ENCODE measurements around the gene PRKD1.

The PRKD1 gene

DNA sequence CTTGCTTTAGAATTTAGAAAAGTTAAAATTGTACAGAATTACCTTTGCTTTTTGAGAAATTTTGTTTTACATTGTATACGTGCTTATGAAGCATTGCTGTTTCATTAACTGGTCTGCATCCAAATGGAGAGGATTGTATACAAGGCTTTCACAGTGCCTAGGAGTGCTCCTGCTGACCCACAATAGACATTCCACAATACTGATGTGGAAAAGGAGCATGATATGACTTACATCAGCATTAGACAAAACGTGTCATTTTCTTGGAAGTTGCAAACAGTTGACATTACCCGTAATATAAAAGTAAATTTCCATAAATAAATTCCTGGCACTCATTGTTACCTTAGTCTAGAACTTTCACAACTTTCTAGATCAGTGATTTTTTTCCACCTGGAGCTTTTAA lies 1.9 kb downstream of the PRKD1 start:
- peak overlapping the region; percentile 96 for H3K4me3 ChIP-seq (ENCODE audit: control insufficient read depth, low read depth, low read length)
- peak; percentile 52 for DNase-seq (ENCODE audit: low read depth)
- TF ChIP-seq CTCF (conservative IDR thresholded peaks at IDR 0.05; ENCODE audit: control insufficient read depth, insufficient read depth, low read depth, low read length): no peak

- peak; percentile 68 for DNase-seq (ENCODE audit: low read depth)
- peak overlapping the region; percentile 96 for H3K4me3 ChIP-seq (ENCODE audit: control insufficient read depth, low read depth, low read length)
- TF ChIP-seq CTCF (conservative IDR thresholded peaks at IDR 0.05; ENCODE audit: control insufficient read depth, insufficient read depth, low read depth, low read length): no peak
These were observed 2.4 kb downstream of the PRKD1 start for GRCh38 chr14:29925101-29925722.

- no peak overlapping the region for H3K4me3 ChIP-seq (ENCODE audit: control insufficient read depth, low read depth, low read length)
- TF ChIP-seq CTCF (conservative IDR thresholded peaks at IDR 0.05; ENCODE audit: control insufficient read depth, insufficient read depth, low read depth, low read length): no peak
- DNase-seq (ENCODE audit: low read depth): no peak
These were observed 7.8 kb downstream of the PRKD1 start for GRCh38 chr14:29919845-29920244.

GRCh38 chr14:29918981-29919380 lies 8.7 kb downstream of the PRKD1 start:
- no peak for TF ChIP-seq CTCF (conservative IDR thresholded peaks at IDR 0.05; ENCODE audit: control insufficient read depth, insufficient read depth, low read depth, low read length)
- no peak for DNase-seq (ENCODE audit: low read depth)
- no peak overlapping the region for H3K4me3 ChIP-seq (ENCODE audit: control insufficient read depth, low read depth, low read length)

- no peak for DNase-seq (ENCODE audit: low read depth)
- no peak for TF ChIP-seq CTCF (conservative IDR thresholded peaks at IDR 0.05; ENCODE audit: control insufficient read depth, insufficient read depth, low read depth, low read length)
- no peak overlapping the region for H3K4me3 ChIP-seq (ENCODE audit: control insufficient read depth, low read depth, low read length)
These were observed 14.1 kb downstream of the PRKD1 start for GRCh38 chr14:29913566-29913965.

DNA sequence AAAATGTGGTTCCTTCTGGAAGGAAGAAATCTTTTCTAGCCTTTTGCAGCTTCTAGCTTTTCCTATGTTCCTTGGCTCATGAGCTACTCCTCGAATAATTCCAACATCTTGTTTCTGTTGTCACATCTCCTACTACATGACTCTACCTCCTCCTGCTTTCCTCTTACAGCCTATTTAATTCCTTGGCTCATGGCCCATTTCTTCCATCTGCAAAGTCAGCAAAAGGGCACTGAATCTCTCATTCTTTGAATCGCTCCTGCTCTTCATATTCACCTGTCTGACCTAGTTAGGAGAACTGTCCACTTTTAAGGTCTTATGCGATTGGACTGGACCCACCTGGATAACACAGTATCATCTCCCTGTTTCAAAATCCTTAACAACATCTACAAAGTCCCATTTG lies 15.8 kb downstream of the PRKD1 start:
- H3K4me3 ChIP-seq (ENCODE audit: control insufficient read depth, low read depth, low read length): no peak overlapping the region
- DNase-seq (ENCODE audit: low read depth): peak; percentile 22
- no peak for TF ChIP-seq CTCF (conservative IDR thresholded peaks at IDR 0.05; ENCODE audit: control insufficient read depth, insufficient read depth, low read depth, low read length)

Measured in fibroblast of mammary gland (primary cell).